Measurements from ENCODE around the gene DKC1. TPM values are rescaled to one million over a fixed set of nuclear protein-coding genes. Genes with fewer than 3 reads are reported as not detected.

DKC1 gene
- total and polyA plus RNA-seq, 2 donors from 2014 or later = 21.7 to 35.7 TPM

DNA sequence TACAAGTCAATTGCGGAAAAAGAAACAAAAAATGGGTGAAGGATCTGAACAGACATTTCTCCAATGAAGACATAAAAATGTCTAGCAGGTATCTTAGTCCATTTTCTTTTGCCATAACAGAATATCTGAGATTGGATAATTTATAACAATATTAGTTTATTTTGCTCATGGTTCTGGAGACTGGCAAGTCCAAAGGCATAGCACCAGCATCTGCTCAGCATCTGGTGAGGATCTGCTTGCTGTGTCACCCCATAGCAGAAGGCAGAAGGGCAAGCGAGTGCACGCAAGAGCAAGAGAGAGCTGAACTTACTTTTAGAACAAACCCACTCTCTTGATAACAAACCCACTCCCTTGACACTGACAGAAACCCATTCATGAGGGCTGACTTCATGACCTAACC is 41.5 kb upstream of the DKC1 start:
- no peak overlapping the region for H3K4me3 ChIP-seq (ENCODE audit: low read length in 3 of 3)
- no peak overlapping the region for H3K9ac ChIP-seq (ENCODE audit: low read length in 3 of 3)
- no peak overlapping the region for H3K27ac ChIP-seq (ENCODE audit: low read depth in 2 of 2, low read length in 2 of 2)
- DNase-seq (no peak), FAIRE-seq (no peak)
- intact Hi-C loops (cut with DNase I) = no loop called here
- no peaks in the 10 kb centered on the region for H3K27me3 ChIP-seq (ENCODE audit: control insufficient read depth, insufficient read depth, low read length)
- H3K36me3 ChIP-seq (ENCODE audit: control insufficient read depth in 2 of 3, insufficient read depth in 3 of 3, low read length in 3 of 3) = no peaks in the 10 kb centered on the region
- H3K9me3 ChIP-seq (ENCODE audit: control insufficient read depth in 2 of 3, insufficient read depth in 1 of 3, low read length in 3 of 3) = no peaks in the 10 kb centered on the region
- no peaks in the 10 kb centered on the region for H3K4me1 ChIP-seq (ENCODE audit: control insufficient read depth in 2 of 3, insufficient read depth in 2 of 3, low read depth in 1 of 3, low read length in 3 of 3)
- TF ChIP-seq, protein P1, sequence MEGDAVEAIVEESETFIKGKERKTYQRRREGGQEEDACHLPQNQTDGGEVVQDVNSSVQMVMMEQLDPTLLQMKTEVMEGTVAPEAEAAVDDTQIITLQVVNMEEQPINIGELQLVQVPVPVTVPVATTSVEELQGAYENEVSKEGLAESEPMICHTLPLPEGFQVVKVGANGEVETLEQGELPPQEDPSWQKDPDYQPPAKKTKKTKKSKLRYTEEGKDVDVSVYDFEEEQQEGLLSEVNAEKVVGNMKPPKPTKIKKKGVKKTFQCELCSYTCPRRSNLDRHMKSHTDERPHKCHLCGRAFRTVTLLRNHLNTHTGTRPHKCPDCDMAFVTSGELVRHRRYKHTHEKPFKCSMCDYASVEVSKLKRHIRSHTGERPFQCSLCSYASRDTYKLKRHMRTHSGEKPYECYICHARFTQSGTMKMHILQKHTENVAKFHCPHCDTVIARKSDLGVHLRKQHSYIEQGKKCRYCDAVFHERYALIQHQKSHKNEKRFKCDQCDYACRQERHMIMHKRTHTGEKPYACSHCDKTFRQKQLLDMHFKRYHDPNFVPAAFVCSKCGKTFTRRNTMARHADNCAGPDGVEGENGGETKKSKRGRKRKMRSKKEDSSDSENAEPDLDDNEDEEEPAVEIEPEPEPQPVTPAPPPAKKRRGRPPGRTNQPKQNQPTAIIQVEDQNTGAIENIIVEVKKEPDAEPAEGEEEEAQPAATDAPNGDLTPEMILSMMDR (IDR thresholded peaks at IDR 0.05; ENCODE audit: borderline replicate concordance, extremely low read depth, insufficient read depth) = no peak

DNA sequence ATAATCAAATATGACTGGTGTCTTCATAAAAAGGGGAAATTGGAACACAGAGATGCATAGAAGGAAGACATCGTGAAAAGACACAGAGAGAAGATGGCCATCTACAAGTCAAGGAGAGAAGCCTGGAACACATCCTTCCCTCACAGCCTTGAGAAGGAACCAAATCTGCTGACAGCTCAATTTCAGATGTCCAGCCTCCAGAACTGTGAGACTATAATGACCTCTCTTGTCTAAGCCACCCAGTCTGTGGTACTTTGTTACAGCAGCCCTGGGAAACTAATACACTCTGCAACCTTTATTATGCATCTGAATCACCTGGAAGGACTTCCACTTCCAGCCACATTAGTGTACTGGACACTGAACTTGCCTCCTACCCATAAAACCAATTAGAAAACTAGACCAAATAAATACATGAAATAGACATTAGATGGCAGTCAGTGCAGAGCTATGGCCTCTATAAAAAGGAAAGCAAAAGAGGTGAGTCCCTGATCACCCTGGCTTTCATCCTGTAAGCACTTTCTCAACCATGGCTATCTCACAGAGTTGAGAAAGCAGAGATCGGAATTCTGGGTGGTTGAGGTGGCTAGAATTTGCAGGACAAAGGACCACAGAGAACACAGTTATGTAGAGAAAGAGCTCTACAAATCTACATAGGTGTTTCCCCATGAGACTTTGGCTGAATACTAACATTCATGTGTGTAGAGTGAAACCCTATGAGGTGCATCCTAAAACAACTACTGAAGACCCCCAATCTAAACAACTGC is 37.5 kb upstream of the DKC1 start:
- TF ChIP-seq, protein P1 (IDR thresholded peaks at IDR 0.05; ENCODE audit: borderline replicate concordance, extremely low read depth, insufficient read depth) = no peak
- Histone ChIP-seq H3K4me3 (ENCODE audit: low read length in 3 of 3) (no peak overlapping the region), H3K36me3 (ENCODE audit: control insufficient read depth in 2 of 3, insufficient read depth in 3 of 3, low read length in 3 of 3) (no peaks in the 10 kb centered on the region), H3K27ac (ENCODE audit: low read depth in 2 of 2, low read length in 2 of 2) (no peak overlapping the region), H3K27me3 (ENCODE audit: control insufficient read depth, insufficient read depth, low read length) (no peaks in the 10 kb centered on the region), H3K9me3 (ENCODE audit: control insufficient read depth in 2 of 3, insufficient read depth in 1 of 3, low read length in 3 of 3) (no peaks in the 10 kb centered on the region), H3K9ac (ENCODE audit: low read length in 3 of 3) (no peak overlapping the region), H3K4me1 (ENCODE audit: control insufficient read depth in 2 of 3, insufficient read depth in 2 of 3, low read depth in 1 of 3, low read length in 3 of 3) (peaks cover 0 to 30% (median 12%) of the 10 kb centered on the region in 3 donors)
- intact Hi-C loops (cut with DNase I) = no loop called here
- no peak for DNase-seq
- FAIRE-seq = no peak

DNA sequence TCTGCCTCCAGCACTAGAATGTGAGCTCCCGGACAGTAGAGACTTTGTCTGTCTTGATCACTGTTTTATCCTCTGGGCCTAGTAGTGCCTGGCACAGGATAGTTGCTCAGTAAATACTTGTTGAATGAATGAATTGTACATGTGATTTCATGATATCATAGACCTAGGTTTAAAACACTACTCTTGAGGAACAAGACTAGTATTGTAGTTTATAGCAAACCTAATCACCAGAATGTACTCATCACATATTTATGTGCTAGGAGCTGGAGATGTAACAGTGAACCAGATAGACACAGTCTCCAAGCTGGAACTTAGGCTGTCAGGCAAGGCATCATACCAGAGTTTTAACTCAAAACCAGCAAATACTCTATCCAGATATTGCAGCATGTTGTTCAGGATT is 35.2 kb upstream of the DKC1 start:
- TF ChIP-seq, protein P1 (IDR thresholded peaks at IDR 0.05; ENCODE audit: borderline replicate concordance, extremely low read depth, insufficient read depth) = no peak
- no peak for DNase-seq
- H3K27me3 ChIP-seq (ENCODE audit: control insufficient read depth, insufficient read depth, low read length) = no peaks in the 10 kb centered on the region
- intact Hi-C loops (cut with DNase I) = no loop called here
- no peaks in the 10 kb centered on the region for H3K36me3 ChIP-seq (ENCODE audit: control insufficient read depth in 2 of 3, insufficient read depth in 3 of 3, low read length in 3 of 3)
- no peak overlapping the region for H3K9ac ChIP-seq (ENCODE audit: low read length in 3 of 3)
- no peaks in the 10 kb centered on the region for H3K9me3 ChIP-seq (ENCODE audit: control insufficient read depth in 2 of 3, insufficient read depth in 1 of 3, low read length in 3 of 3)
- no peak for FAIRE-seq
- peaks cover 0 to 44% (median 16%) of the 10 kb centered on the region in 3 donors for H3K4me1 ChIP-seq (ENCODE audit: control insufficient read depth in 2 of 3, insufficient read depth in 2 of 3, low read depth in 1 of 3, low read length in 3 of 3)
- H3K27ac ChIP-seq (ENCODE audit: low read depth in 2 of 2, low read length in 2 of 2) = peak overlapping the region in 1 of 2 donors; percentile 55
- H3K4me3 ChIP-seq (ENCODE audit: low read length in 3 of 3) = no peak overlapping the region

All from kidney (tissue), 14 donors.